Activated CD8-positive, alpha-beta memory T cell treated with anti-CD3 and anti-CD28 coated beads for 36 hours (primary cell): ENCODE measurements around the gene BAMBI. TPM values are rescaled to one million over a fixed set of nuclear protein-coding genes. Genes with fewer than 3 reads are reported as not detected.

Experiments
- CTCF ChIA-PET: fragments of 350-600 bp; sonication (Branson Sonifier 250); formaldehyde crosslinking; loops from one replicate; lab custom pipeline; 2021; ENCODE audit warnings: antibody characterized with exemption; lab: Charles Lee
- POLR2A ChIA-PET: fragments of 350-600 bp; sonication (Branson Sonifier 250); formaldehyde crosslinking; loops from one replicate; lab custom pipeline; 2021; ENCODE audit warnings: antibody characterized with exemption; lab: Charles Lee
- total RNA-seq, 2 experiments: library from RNA; stranded (reverse); gene quantifications; one replicate each; pipeline ENCODE4 v1.2.3, GENCODE V29; 2021

BAMBI gene
- total RNA-seq, 2 experiments from 2014 or later: 1.6 to 1.8 TPM

GRCh38 chr10:28717656-28718201 is 40.4 kb downstream of the BAMBI start:
- CTCF ChIA-PET: interaction anchor here (0.7 kb wide), 1 partner anchor 705 kb away, joined by 3 read pairs; no protein-coding TSS in a partner anchor

DNA sequence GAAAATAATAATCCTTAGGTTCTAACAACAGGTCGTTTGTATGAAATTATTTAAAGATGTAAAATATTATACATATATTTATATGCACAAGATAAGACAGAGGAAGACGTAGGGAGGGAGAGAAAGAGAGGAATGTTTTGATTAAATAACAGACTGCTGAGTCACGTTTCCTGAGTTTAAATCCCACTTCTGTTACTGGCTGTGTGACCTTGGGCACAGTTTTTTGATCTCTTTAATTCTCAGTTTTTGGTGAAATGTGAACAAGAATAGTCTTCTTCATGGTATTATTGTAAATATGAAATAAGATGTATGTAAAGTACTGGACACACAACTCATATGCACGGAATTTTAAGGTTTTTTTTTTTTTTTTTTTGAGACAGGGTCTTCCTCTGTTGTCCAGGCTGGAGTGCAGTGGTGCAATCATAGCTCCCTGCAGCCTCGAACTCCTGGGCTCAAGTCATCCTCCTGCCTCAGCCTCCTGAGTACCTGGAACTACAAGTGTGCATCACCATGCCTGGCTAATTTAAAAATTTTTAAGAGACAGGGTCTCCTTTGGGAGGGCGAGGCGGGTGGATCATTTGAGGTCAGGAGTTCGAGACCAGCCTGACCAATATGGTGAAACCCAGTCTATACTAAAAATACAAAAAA is 42.6 kb downstream of the BAMBI start:
- POLR2A ChIA-PET: no interaction called here
- CTCF ChIA-PET: no interaction called here

More at GRCh38 chr10:28717656-28718201, 40.4 kb downstream of the BAMBI start:
- POLR2A ChIA-PET: no interaction called here

GRCh38 chr10:28721318-28721951 is 44.1 kb downstream of the BAMBI start:
- POLR2A ChIA-PET: no interaction called here
- CTCF ChIA-PET: no interaction called here

GRCh38 chr10:28722065-28722803 is 44.9 kb downstream of the BAMBI start:
- ChIA-PET CTCF (no interaction called here), POLR2A (no interaction called here)

GRCh38 chr10:28728366-28728765 is 51.0 kb downstream of the BAMBI start:
- CTCF ChIA-PET: no interaction called here
- POLR2A ChIA-PET: no interaction called here

DNA sequence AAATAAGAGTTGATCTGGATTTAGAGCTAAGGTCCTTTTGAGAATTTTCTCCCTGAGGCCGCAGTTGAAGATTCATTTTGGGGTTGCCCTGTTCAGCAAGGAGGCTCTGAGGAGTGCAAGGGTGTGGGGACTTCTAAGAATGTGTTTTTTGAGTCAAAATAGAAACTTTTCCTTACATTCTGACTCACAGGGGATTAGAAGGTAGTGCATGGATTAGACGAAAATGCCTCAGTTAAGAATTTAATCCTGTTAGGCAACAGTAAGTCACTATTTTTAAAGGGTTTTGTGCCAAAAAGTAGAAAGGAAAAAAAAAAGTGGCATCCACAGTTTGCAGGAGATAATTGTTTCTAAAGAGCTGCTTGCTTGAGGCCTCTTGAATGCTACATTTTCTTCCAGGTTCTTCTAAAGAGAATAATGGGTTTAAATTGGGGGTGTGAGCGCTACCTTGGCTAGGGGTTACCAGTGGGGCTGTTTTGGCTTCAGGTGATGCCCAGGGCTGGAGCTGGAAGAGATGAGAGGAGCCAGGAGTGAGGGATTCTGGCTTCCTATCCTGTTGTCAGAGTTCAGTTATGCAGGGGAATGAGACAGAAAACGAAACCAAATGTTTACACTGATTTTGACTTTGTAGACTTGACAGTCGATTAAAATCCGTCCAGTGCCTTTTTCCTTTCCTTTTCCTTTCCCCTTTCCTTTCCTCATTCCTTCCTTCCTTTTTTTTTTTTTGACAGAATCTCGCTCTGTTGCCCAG is 52.9 kb downstream of the BAMBI start:
- POLR2A ChIA-PET: no interaction called here
- CTCF ChIA-PET: interaction anchor here (1.1 kb wide), 1 partner anchor 47 kb away, joined by 3 read pairs; no protein-coding TSS in a partner anchor

DNA sequence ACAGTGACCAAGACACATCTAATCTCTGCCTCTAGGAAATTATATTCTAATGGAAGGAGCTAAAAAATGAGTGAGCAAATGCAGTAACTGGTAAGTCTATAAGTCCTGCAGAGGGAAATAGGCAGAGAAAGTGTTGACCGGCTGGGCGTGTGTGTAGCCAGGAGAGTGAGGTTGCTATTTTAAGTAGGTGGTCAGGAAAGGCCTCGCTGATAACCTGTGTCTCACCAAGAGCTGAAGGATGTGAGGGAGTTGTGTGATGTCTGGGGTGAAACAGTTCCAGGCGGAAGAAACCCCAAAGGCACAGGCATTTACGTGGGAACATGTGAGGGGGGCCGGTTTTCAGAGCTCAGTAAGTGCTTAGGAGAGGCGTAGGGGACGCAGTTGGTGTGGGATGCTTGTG is 54.8 kb downstream of the BAMBI start:
- ChIA-PET CTCF (no interaction called here), POLR2A (no interaction called here)

Other genes starting within 250 kb of the BAMBI start
- 100 to 1,000 TPM; 127 to 132 TPM for gene WAC, start 144.4 kb upstream of the BAMBI start, total RNA-seq